NB4 (cell line): ENCODE measurements around the gene RNF13.

ENCODE experiments used
- POLR2A ChIP-seq: IDR thresholded peaks from 2 replicates; pipeline ENCODE4 v1.6.1; 2011; ENCODE audit warnings: mild to moderate bottlenecking; ENCODE audit not compliant: insufficient read length; ENCODE audit errors: extremely low read depth
- TF ChIP-seq, protein P1 (sequence below): IDR thresholded peaks from one replicate; pipeline ENCODE4 v1.5.1; 2012; ENCODE audit warnings: low read depth, low read length

DNA sequence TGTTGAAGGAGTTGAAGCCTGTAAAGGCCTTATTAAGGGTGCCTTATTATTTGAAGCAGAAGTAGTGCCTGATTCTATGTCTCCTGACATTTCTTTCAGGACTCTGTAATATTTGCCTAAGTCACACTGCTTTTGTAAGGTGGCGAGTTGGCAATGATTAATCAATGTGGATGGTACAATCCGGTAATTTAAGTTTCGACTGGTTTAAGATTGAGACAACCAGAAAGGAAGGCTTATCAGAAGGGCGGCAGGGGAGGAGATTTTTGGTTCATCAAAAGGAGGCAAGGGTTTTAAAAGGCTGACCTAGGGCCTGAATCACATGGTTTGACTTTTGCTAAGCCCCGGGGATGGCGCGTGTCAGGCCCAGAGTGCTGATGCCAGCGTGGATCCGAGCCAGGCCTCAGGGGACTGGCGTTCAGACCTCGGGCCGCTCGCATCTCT, 830 bp upstream of the RNF13 start:
- TF ChIP-seq, protein P1, sequence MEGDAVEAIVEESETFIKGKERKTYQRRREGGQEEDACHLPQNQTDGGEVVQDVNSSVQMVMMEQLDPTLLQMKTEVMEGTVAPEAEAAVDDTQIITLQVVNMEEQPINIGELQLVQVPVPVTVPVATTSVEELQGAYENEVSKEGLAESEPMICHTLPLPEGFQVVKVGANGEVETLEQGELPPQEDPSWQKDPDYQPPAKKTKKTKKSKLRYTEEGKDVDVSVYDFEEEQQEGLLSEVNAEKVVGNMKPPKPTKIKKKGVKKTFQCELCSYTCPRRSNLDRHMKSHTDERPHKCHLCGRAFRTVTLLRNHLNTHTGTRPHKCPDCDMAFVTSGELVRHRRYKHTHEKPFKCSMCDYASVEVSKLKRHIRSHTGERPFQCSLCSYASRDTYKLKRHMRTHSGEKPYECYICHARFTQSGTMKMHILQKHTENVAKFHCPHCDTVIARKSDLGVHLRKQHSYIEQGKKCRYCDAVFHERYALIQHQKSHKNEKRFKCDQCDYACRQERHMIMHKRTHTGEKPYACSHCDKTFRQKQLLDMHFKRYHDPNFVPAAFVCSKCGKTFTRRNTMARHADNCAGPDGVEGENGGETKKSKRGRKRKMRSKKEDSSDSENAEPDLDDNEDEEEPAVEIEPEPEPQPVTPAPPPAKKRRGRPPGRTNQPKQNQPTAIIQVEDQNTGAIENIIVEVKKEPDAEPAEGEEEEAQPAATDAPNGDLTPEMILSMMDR = no peak
- TF ChIP-seq POLR2A = no peak
